ENCODE results near the gene PDLIM5.
A peak's percentile ranks its signal among the peaks of the same experiment; 100 is the strongest.

The PDLIM5 gene

GRCh38 chr4:94452476-94453371, 982 bp downstream of the PDLIM5 start:
- DNase-seq (ENCODE audit: low spot score) = peak; percentile 26
- no peak for TF ChIP-seq CTCF (IDR thresholded peaks at IDR 0.05; ENCODE audit: extremely low read depth, missing control alignments)

- DNase-seq (ENCODE audit: low spot score) = peak; percentile 5
- no peak for TF ChIP-seq CTCF (IDR thresholded peaks at IDR 0.05; ENCODE audit: extremely low read depth, missing control alignments)
These were observed 1.7 kb downstream of the PDLIM5 start for GRCh38 chr4:94453391-94453963.

- no peak for TF ChIP-seq CTCF (IDR thresholded peaks at IDR 0.05; ENCODE audit: extremely low read depth, missing control alignments)
- no peak for DNase-seq (ENCODE audit: low spot score)
These were observed 2.7 kb downstream of the PDLIM5 start for GRCh38 chr4:94454405-94454804.

- no peak for TF ChIP-seq CTCF (IDR thresholded peaks at IDR 0.05; ENCODE audit: extremely low read depth, missing control alignments)
- no peak for DNase-seq (ENCODE audit: low spot score)
These were observed 3.3 kb downstream of the PDLIM5 start for GRCh38 chr4:94455081-94455480.

GRCh38 chr4:94457692-94458106, 6.0 kb downstream of the PDLIM5 start:
- no peak for TF ChIP-seq CTCF (IDR thresholded peaks at IDR 0.05; ENCODE audit: extremely low read depth, missing control alignments)
- no peak for DNase-seq (ENCODE audit: low spot score)

- TF ChIP-seq CTCF (IDR thresholded peaks at IDR 0.05; ENCODE audit: extremely low read depth, missing control alignments) = no peak
- no peak for DNase-seq (ENCODE audit: low spot score)
These were observed 6.9 kb downstream of the PDLIM5 start for GRCh38 chr4:94458682-94459081.

- TF ChIP-seq CTCF (IDR thresholded peaks at IDR 0.05; ENCODE audit: extremely low read depth, missing control alignments) = no peak
- no peak for DNase-seq (ENCODE audit: low spot score)
These were observed 7.9 kb downstream of the PDLIM5 start for GRCh38 chr4:94459462-94460161.
